ENCODE data around the gene GPC4. TPM values are rescaled to one million over a fixed set of nuclear protein-coding genes. Genes with fewer than 3 reads are reported as not detected.

GPC4 gene
- total and polyA plus RNA-seq, 12 donors: 1.7 to 10.0 (median 6.4) TPM

GRCh38 chrX:133269168-133269567 is 146.1 kb downstream of the GPC4 start:
- no peak for TF ChIP-seq CTCF (IDR thresholded peaks at IDR 0.05)
- no peaks in the 10 kb centered on the region for H3K9me3 ChIP-seq
- intact Hi-C loops (cut with DNase I): no loop called here
- H3K36me3 ChIP-seq: no peaks in the 10 kb centered on the region
- H3K4me1 ChIP-seq: no peaks in the 10 kb centered on the region
- WGBS, 2 donors: 68 to 83% methylated on average over 2 of the region's 2 CpGs
- H3K4me3 ChIP-seq: no peak overlapping the region
- peaks cover 0 to 34% (median 0%) of the 10 kb centered on the region in 7 donors for H3K27me3 ChIP-seq
- ATAC-seq (no peak), DNase-seq (no peak)
- H3K27ac ChIP-seq: no peak overlapping the region

GRCh38 chrX:133267621-133268020 is 147.7 kb downstream of the GPC4 start:
- DNase-seq (no peak), ATAC-seq (no peak)
- no peak for TF ChIP-seq CTCF (IDR thresholded peaks at IDR 0.05)
- Histone ChIP-seq H3K27me3 (peaks cover 0 to 28% (median 0%) of the 10 kb centered on the region in 7 donors), H3K36me3 (no peaks in the 10 kb centered on the region), H3K9me3 (no peaks in the 10 kb centered on the region), H3K4me1 (no peaks in the 10 kb centered on the region), H3K27ac (no peak overlapping the region), H3K4me3 (no peak overlapping the region)
- 90 to 93% methylated on average over 2 of the region's 2 CpGs for WGBS, 2 donors
- intact Hi-C loops (cut with DNase I): no loop called here

- WGBS, 2 donors: 16 to 19% methylated on average over 13 of the region's 13 CpGs
- Histone ChIP-seq H3K4me1 (no peaks in the 10 kb centered on the region), H3K27me3 (peaks cover 0 to 13% (median 0%) of the 10 kb centered on the region in 7 donors), H3K4me3 (no peak overlapping the region), H3K27ac (no peak overlapping the region), H3K9me3 (no peaks in the 10 kb centered on the region), H3K36me3 (no peaks in the 10 kb centered on the region)
- intact Hi-C loops (cut with DNase I): no loop called here
- TF ChIP-seq CTCF (IDR thresholded peaks at IDR 0.05): no peak
- DNase-seq (no peak), ATAC-seq (no peak)
These were observed 150.0 kb downstream of the GPC4 start for GRCh38 chrX:133265331-133265730.

GRCh38 chrX:133258481-133258880 is 156.8 kb downstream of the GPC4 start:
- no peak for DNase-seq
- ATAC-seq: no peak
- no peaks in the 10 kb centered on the region for H3K4me1 ChIP-seq
- no peak overlapping the region for H3K27ac ChIP-seq
- intact Hi-C loops (cut with DNase I): no loop called here
- no peaks in the 10 kb centered on the region for H3K9me3 ChIP-seq
- H3K4me3 ChIP-seq: no peak overlapping the region
- H3K36me3 ChIP-seq: no peaks in the 10 kb centered on the region
- H3K27me3 ChIP-seq: peaks cover 0 to 33% (median 0%) of the 10 kb centered on the region in 7 donors
- no peak for TF ChIP-seq CTCF (IDR thresholded peaks at IDR 0.05)
